ENCODE measurements around the gene OR5K2.

DNA sequence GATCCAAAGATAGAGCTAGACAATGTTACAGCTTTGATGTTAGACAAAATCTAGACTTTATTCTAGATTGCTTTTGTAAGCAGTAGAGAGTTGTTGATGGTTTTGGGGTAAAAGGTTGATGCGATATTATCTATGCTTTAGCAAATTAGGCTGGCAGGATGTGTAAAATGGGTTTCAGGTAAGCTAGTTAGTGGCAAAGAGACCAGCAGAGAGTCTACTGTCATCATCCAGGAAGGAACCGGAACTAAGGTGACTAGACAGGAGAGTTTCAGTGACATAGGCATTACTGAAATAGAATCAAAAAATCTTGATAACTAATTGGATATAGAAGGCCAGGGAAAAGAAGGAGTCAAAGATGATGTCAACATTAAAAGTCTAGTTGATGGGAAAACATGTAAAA is 11.1 kb downstream of the OR5K2 start:
- no peak for TF ChIP-seq POLR2A (IDR thresholded peaks at IDR 0.05; ENCODE audit: low read depth, low read length)
- TF ChIP-seq, protein P1, sequence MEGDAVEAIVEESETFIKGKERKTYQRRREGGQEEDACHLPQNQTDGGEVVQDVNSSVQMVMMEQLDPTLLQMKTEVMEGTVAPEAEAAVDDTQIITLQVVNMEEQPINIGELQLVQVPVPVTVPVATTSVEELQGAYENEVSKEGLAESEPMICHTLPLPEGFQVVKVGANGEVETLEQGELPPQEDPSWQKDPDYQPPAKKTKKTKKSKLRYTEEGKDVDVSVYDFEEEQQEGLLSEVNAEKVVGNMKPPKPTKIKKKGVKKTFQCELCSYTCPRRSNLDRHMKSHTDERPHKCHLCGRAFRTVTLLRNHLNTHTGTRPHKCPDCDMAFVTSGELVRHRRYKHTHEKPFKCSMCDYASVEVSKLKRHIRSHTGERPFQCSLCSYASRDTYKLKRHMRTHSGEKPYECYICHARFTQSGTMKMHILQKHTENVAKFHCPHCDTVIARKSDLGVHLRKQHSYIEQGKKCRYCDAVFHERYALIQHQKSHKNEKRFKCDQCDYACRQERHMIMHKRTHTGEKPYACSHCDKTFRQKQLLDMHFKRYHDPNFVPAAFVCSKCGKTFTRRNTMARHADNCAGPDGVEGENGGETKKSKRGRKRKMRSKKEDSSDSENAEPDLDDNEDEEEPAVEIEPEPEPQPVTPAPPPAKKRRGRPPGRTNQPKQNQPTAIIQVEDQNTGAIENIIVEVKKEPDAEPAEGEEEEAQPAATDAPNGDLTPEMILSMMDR (conservative IDR thresholded peaks at IDR 0.05; ENCODE audit: low read depth, low read length) = no peak
- no peak for TF ChIP-seq SMC3 (IDR thresholded peaks at IDR 0.05; ENCODE audit: low read depth, low read length)
- no peak for TF ChIP-seq MXI1 (IDR thresholded peaks at IDR 0.05; ENCODE audit: borderline replicate concordance, low read depth, low read length)
- no peak for TF ChIP-seq RAD21 (IDR thresholded peaks at IDR 0.05; ENCODE audit: low read length)
- TF ChIP-seq RCOR1 (IDR thresholded peaks at IDR 0.05; ENCODE audit: insufficient replicate concordance, low read length) = no peak
- no peak for TF ChIP-seq RFX5 (IDR thresholded peaks at IDR 0.05; ENCODE audit: low read depth, low read length)
- TF ChIP-seq, protein P2, sequence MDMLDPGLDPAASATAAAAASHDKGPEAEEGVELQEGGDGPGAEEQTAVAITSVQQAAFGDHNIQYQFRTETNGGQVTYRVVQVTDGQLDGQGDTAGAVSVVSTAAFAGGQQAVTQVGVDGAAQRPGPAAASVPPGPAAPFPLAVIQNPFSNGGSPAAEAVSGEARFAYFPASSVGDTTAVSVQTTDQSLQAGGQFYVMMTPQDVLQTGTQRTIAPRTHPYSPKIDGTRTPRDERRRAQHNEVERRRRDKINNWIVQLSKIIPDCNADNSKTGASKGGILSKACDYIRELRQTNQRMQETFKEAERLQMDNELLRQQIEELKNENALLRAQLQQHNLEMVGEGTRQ (IDR thresholded peaks at IDR 0.05; ENCODE audit: low read depth, low read length) = no peak
- TF ChIP-seq NFE2L2 (IDR thresholded peaks at IDR 0.05; ENCODE audit: low read depth, low read length) = no peak
- TF ChIP-seq, protein P3, sequence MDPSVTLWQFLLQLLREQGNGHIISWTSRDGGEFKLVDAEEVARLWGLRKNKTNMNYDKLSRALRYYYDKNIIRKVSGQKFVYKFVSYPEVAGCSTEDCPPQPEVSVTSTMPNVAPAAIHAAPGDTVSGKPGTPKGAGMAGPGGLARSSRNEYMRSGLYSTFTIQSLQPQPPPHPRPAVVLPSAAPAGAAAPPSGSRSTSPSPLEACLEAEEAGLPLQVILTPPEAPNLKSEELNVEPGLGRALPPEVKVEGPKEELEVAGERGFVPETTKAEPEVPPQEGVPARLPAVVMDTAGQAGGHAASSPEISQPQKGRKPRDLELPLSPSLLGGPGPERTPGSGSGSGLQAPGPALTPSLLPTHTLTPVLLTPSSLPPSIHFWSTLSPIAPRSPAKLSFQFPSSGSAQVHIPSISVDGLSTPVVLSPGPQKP (IDR thresholded peaks at IDR 0.05; ENCODE audit: borderline replicate concordance, low read depth, low read length) = no peak
- TF ChIP-seq CEBPB (IDR thresholded peaks at IDR 0.05; ENCODE audit: low read depth, low read length) = no peak
- no peak for TF ChIP-seq BHLHE40 (IDR thresholded peaks at IDR 0.05; ENCODE audit: low read depth, low read length)
